Ureter (tissue), 1 donor: Measurements from ENCODE around the gene SPATA31A1. TPM values are rescaled to one million over a fixed set of nuclear protein-coding genes. Genes with fewer than 3 reads are reported as not detected.
"Not testable (repeated sequence)": the region's sequence is repeated elsewhere in the genome, so short reads cannot be mapped to it uniquely, and the experiment has no call there.

Experiments used
- DNase-seq: peaks from one replicate; pipeline ENCODE4 v3.0.0-alpha.2; 2020; ENCODE audit warnings: low spot score
- total RNA-seq: library from RNA; stranded (reverse); gene quantifications from one replicate; pipeline ENCODE4 v1.2.4, GENCODE V29; 2023
- donor health status: DM: yes; HTN: yes; CAD: no.

SPATA31A1 gene
- total RNA-seq, result not detected

DNA sequence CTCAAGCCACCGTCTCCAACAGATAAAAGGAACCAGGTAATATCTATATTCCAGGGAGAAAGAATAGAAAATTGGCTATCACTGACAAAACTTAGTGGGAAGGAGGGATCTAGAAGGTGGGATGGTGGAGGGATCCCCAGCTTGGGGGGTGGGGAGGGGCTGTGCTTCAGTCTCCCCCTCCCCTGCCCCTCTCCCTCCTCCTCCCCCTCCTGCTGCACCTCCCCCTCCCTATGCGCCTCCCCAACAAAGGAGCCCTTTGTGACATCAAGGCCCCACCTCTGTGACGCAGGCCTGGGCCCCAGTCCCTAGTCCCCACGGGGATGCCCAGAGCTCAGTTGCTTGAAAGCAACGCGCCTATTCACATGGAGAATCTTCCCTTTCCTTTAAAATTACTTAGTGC lies at the start of gene SPATA31A1:
Gene SPATA31A1, plus strand, starts transcription at position 301 of the 400 bp plus-strand sequence. Its CDS starts 62 bp downstream, at position 363.
- DNase-seq, result not testable (repeated sequence)

DNA sequence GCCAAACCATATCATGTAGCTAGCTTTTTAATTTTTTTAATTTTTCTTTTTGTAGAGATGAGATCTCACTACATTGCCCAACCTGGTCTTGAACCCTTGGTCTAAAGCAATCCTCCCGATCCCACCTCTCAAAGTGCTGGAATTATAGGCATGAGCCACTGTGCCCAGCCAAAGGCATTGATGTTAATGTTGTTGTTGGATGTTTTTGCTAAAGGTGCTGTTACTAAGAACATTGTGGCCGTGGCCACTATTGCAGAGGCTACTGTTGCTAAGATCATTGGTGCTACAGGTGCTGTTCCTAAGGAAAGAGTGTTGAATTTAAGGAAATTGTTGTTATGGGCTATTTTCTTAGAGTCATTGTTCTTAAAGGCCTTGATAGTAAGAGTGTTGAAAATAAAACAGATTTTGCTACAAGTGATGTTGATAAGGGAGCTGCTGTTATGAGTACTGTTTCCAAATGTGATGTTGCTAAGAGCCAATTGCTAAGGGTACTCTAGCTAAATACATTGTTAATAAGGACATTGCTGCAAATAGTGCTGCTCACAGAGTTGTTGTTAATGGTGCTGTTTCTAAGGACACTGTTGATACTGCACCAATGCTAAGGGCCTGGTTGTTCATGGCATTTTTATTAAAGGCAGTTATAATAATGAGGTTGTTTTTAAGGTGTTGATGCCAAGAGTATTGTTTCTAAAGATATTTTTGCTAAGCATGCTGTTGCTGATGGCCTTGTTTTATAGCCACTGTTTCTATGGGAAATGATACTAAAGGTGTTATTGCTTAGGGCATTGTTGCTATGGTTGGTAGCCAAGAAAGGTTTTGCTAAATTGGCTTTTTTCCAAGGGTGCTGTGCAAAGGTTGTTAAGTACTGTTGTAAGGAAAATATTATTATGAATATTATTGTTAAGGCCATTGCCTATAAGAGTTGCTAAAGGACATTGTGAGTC lies 52.1 kb downstream of the SPATA31A1 start:
- not testable (repeated sequence) for DNase-seq

DNA sequence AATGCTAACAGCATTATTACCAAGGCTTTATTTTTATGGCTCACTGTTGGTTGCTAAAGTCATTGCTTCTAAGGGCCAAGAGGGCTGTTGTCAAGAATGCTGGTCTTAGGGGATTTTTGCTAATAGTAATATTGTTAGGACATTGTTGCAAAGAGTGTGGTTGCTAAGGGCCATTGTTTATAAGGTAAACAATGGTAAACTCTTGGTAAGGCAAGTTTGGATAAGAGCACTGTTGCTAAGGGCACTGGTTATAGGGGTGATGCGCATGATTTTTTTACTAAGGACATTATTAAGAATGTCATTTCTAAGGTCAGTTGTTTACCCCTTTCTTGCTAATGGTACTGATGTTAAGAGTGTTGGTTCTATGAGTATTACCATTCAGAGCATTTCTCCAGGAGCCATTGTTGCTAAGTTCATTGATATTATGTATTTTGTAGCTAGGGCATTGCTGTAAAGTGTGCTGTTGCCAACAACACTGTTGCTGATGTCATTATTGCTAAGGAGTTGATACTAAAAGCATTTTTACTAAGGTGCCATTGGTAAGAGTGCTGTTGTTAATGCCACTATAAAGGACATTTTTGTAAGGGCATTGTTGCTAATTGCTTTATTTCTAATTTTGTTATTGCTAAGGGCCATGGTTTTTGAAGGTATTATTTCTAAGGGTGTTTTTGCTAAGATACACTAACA lies 55.9 kb downstream of the SPATA31A1 start:
- DNase-seq, result not testable (repeated sequence)

Other genes with a start within 250 kb of the SPATA31A1 start
- gene CNTNAP3, start 67.5 kb upstream of the SPATA31A1 start, total RNA-seq, result 9.4 TPM